HCT116 (cell line): ENCODE measurements around the gene SAYSD1.

Experiments
- CEBPB ChIP-seq: IDR thresholded peaks from 2 replicates; pipeline ENCODE4 v1.6.1; 2012; ENCODE audit warnings: low read depth
- EZH2 ChIP-seq: fragments of 200-600 bp; sonication (generic); IDR thresholded peaks from 2 replicates; pipeline ENCODE4 v1.6.1; 2017; ENCODE audit warnings: antibody characterized with exemption, mixed run types
- POLR2A ChIP-seq: IDR thresholded peaks from 2 replicates; pipeline ENCODE4 v1.7.0; 2011; ENCODE audit warnings: borderline replicate concordance; ENCODE audit not compliant: insufficient read depth, insufficient read length; ENCODE audit errors: extremely low read depth
- ZBTB33 ChIP-seq: IDR thresholded peaks from 2 replicates; pipeline ENCODE4 v1.6.1; 2011; ENCODE audit warnings: mild to moderate bottlenecking, low read length, moderate library complexity; ENCODE audit not compliant: insufficient replicate concordance; ENCODE audit errors: extremely low read depth
- ZFX ChIP-seq: fragments of 450-650 bp; IDR thresholded peaks from 2 replicates; pipeline ENCODE4 v1.6.1; 2017
- TF ChIP-seq, protein P1 (sequence below), 3 experiments: fragments of 200-600 bp in 1 of 3; sonication (generic) in 1 of 3; IDR thresholded peaks in 2 of 3; conservative IDR thresholded peaks in 1 of 3; 2 replicates each; pipeline ENCODE4 v1.5.1; 2012 to 2017; ENCODE audit warnings: low read depth in 2 of 3, low read length in 2 of 3, antibody characterized with exemption in 1 of 3, borderline replicate concordance in 1 of 3, control low read depth in 1 of 3, mild to moderate bottlenecking in 1 of 3, mixed read lengths in 1 of 3, mixed run types in 1 of 3, moderate library complexity in 1 of 3; ENCODE audit not compliant: insufficient read depth in 1 of 3

- TF ChIP-seq, protein P1, sequence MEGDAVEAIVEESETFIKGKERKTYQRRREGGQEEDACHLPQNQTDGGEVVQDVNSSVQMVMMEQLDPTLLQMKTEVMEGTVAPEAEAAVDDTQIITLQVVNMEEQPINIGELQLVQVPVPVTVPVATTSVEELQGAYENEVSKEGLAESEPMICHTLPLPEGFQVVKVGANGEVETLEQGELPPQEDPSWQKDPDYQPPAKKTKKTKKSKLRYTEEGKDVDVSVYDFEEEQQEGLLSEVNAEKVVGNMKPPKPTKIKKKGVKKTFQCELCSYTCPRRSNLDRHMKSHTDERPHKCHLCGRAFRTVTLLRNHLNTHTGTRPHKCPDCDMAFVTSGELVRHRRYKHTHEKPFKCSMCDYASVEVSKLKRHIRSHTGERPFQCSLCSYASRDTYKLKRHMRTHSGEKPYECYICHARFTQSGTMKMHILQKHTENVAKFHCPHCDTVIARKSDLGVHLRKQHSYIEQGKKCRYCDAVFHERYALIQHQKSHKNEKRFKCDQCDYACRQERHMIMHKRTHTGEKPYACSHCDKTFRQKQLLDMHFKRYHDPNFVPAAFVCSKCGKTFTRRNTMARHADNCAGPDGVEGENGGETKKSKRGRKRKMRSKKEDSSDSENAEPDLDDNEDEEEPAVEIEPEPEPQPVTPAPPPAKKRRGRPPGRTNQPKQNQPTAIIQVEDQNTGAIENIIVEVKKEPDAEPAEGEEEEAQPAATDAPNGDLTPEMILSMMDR (IDR thresholded peaks at IDR 0.05 in 2 of 3, conservative IDR thresholded peaks at IDR 0.05 in 1 of 3; ENCODE audit: borderline replicate concordance in 1 of 3, insufficient read depth in 1 of 3, low read depth in 2 of 3, low read length in 2 of 3): no peak
- TF ChIP-seq ZFX (no peak), ZBTB33 (no peak), CEBPB (no peak), EZH2 (no peak), POLR2A (no peak)
Measured at GRCh38 chr6:39080246-39080875, 34.6 kb downstream of the SAYSD1 start.
